K562 (cell line): Measurements from ENCODE around the gene PPP2R3B. TPM values are rescaled to one million over a fixed set of nuclear protein-coding genes. Genes with fewer than 3 reads are reported as not detected.

ENCODE experiments used
- ATAC-seq: fragments of 200-7000 bp; cut with Tn5 transposase; 3 replicates; pipeline ENCODE4 v1.9.1; 2020; ENCODE audit warnings: moderate library complexity
- BruUV-seq: library from RNA; stranded (reverse); fragments of 400-500 nt; replicated peaks from 2 replicates; lab custom pipeline; 2021; lab: Mats Ljungman, UMichigan
- CTCF ChIA-PET: fragments of 300-600 bp; formaldehyde crosslinking; extraction: SDS; loops from one replicate; lab custom pipeline; 2021; ENCODE audit warnings: low intra/inter-chr PET ratio; lab: Yijun Ruan, JAX
- POLR2A ChIA-PET: fragments of 300-600, 350-650 bp; sonication (Branson Sonifier 250); formaldehyde crosslinking; extraction: SDS; loops from one replicate; lab custom pipeline; 2021; ENCODE audit warnings: antibody characterized with exemption, inconsistent platforms; lab: Yijun Ruan, JAX
- DNase-seq, 4 experiments: peaks; one replicate each; pipeline versions ENCODE4 v3.0.0 to v3.0.0-alpha.2; 2011 to 2018; ENCODE audit warnings: low spot score in 3 of 4, mixed read lengths in 3 of 4; ENCODE audit errors: extremely low read depth in 1 of 4
- FAIRE-seq: peaks from 2 replicates; lab custom pipeline; 2011; peaks lifted over from hg19 to GRCh38; lab: Jason Lieb, UNC
- H2AFZ ChIP-seq: 2 replicates; pipeline ENCODE4 v1.6.0; 2011; ENCODE audit warnings: low read depth, low read length, control low read depth, inconsistent platforms
- H3K27ac ChIP-seq: fragments of 200-600 bp; 3 replicates; pipeline ENCODE4 v1.8.0; 2011; ENCODE audit warnings: low read depth, mild to moderate bottlenecking, control low read depth, inconsistent platforms, low read length, moderate library complexity, mixed read lengths; ENCODE audit errors: extremely low read depth
- H3K27me3 ChIP-seq, 2 experiments: fragments of 300-600 bp in 1 of 2; 2 replicates in 1 of 2; 3 replicates in 1 of 2; pipeline versions ENCODE4 v1.6.0 to v1.8.0; 2011; ENCODE audit warnings: inconsistent platforms in 2 of 2, low read length in 2 of 2, mild to moderate bottlenecking in 1 of 2, mixed read lengths in 1 of 2, moderate library complexity in 1 of 2; ENCODE audit not compliant: control insufficient read depth in 2 of 2, insufficient read depth in 2 of 2
- H3K36me3 ChIP-seq: fragments of 300-600 bp; 3 replicates; pipeline ENCODE4 v1.8.0; 2011; ENCODE audit warnings: mild to moderate bottlenecking, low read length, inconsistent platforms; ENCODE audit not compliant: control insufficient read depth, insufficient read depth
- H3K4me1 ChIP-seq, 2 experiments: fragments of 200-600 bp in 1 of 2; replicated peaks in 1 of 2; 2 replicates in 1 of 2; 3 replicates in 1 of 2; pipeline versions ENCODE4 v1.5.1 to v1.8.0; 2011; ENCODE audit warnings: inconsistent platforms in 2 of 2, low read length in 2 of 2, mild to moderate bottlenecking in 1 of 2, mixed read lengths in 1 of 2, moderate library complexity in 1 of 2; ENCODE audit not compliant: control insufficient read depth in 2 of 2, insufficient read depth in 2 of 2
- H3K4me2 ChIP-seq: 2 replicates; pipeline ENCODE4 v1.6.1; 2011; ENCODE audit warnings: low read length, control low read depth, inconsistent platforms, mixed read lengths; ENCODE audit not compliant: insufficient read depth
- H3K4me3 ChIP-seq: fragments of 200-600 bp; sonication (generic), shearing (Covaris generic); 2 replicates; pipeline ENCODE4 v1.5.1; 2016; ENCODE audit warnings: control low read depth, inconsistent platforms
- H3K79me2 ChIP-seq: fragments of 200-600 bp; 3 replicates; pipeline ENCODE4 v1.8.0; 2011; ENCODE audit warnings: low read length, inconsistent platforms; ENCODE audit not compliant: control insufficient read depth, insufficient read depth
- H3K9ac ChIP-seq, 2 experiments: 2 replicates each; pipeline versions ENCODE4 v1.6.0 to v1.6.1; 2011; ENCODE audit warnings: low read depth in 2 of 2, low read length in 2 of 2, control low read depth in 1 of 2, inconsistent platforms in 1 of 2, mild to moderate bottlenecking in 1 of 2, mixed read lengths in 1 of 2; ENCODE audit not compliant: insufficient read depth in 1 of 2
- H3K9me1 ChIP-seq: one replicate; pipeline ENCODE4 v1.6.0; 2011; ENCODE audit warnings: inconsistent platforms, mild to moderate bottlenecking, low read length, moderate library complexity; ENCODE audit not compliant: control insufficient read depth, insufficient read depth
- H3K9me3 ChIP-seq: replicated peaks from 2 replicates; pipeline ENCODE4 v1.5.1; 2011; ENCODE audit warnings: low read depth, low read length, inconsistent platforms; ENCODE audit not compliant: control insufficient read depth, insufficient read depth
- H4K20me1 ChIP-seq: replicated peaks from 2 replicates; pipeline ENCODE4 v1.6.1; 2011; ENCODE audit warnings: low read length, inconsistent platforms, mixed read lengths; ENCODE audit not compliant: control insufficient read depth, insufficient read depth
- ARID2 ChIP-seq: fragments of 450-650 bp; IDR thresholded peaks from 2 replicates; pipeline ENCODE4 v1.6.1; 2017; ENCODE audit warnings: antibody characterized with exemption, mild to moderate bottlenecking
- FOXM1 ChIP-seq, 2 experiments: fragments of 450-650 bp in 1 of 2; sonication (generic) in 1 of 2; formaldehyde crosslinking in 1 of 2; IDR thresholded peaks; 2 replicates each; pipeline versions ENCODE4 v1.6.1 to v1.9.0; 2017 to 2022; ENCODE audit warnings: low read depth in 2 of 2, mild to moderate bottlenecking in 2 of 2, missing genetic modification reagents in 1 of 2, moderate library complexity in 1 of 2
- KDM1A ChIP-seq, 2 experiments: fragments of 450-650 bp; IDR thresholded peaks; 2 replicates each; pipeline ENCODE4 v1.6.1; 2016; ENCODE audit warnings: mild to moderate bottlenecking in 2 of 2
- NFIX ChIP-seq: fragments of 250-450 bp; sonication (Bioruptor Pico); IDR thresholded peaks from 2 replicates; pipeline ENCODE4 v1.4.0; 2020; ENCODE audit warnings: low read depth, mild to moderate bottlenecking, moderate library complexity
- PHF20 ChIP-seq: fragments of 450-650 bp; IDR thresholded peaks from 2 replicates; pipeline ENCODE4 v1.6.1; 2018; ENCODE audit not compliant: partially characterized antibody
- ZNF277 ChIP-seq: fragments of 250-450 bp; sonication (Bioruptor Pico); IDR thresholded peaks from 2 replicates; pipeline ENCODE4 v1.8.0; 2022; ENCODE audit warnings: inconsistent platforms, mild to moderate bottlenecking, moderate library complexity, borderline replicate concordance
- WGBS: fragments of 100-300 bp; shearing (Covaris generic); methylation state at CpG from one replicate; pipeline ENCODE4 v1.1.6; 2016; ENCODE audit warnings: low coverage, mixed read lengths; ENCODE audit not compliant: insufficient coverage; ENCODE audit errors: missing lambda C conversion rate; 5-methylcytosine and 5-hydroxymethylcytosine counted together
- in situ Hi-C: fragments of 300-500 bp; cut with MboI; formaldehyde crosslinking; loops from 4 replicates; pipeline ENCODE4 v1.15.0; 2018; ENCODE audit warnings: inconsistent platforms, mixed read lengths
- intact Hi-C: fragments of 100-400 bp; cut with micrococcal nuclease; formaldehyde crosslinking; loops from 2 replicates; pipeline ENCODE4 v1.14.2; 2022
- polyA plus RNA-seq, 8 experiments: library from polyadenylated mRNA; depleted of rRNA in 4 of 8; stranded (reverse) in 5 of 8; unstranded in 3 of 8; fragments of >200 nt; fragmentation: Nextera tagmentation in 2 of 8; fragmentation: Illumina TruSeq in 1 of 8; extraction: Ambion mirVana in 2 of 8; extraction: Trizol in 1 of 8; gene quantifications; 2 replicates each; pipeline versions ENCODE4 v1.2.1 to v1.2.3, GENCODE V29; 2011 to 2014; ENCODE audit warnings: inconsistent platforms in 1 of 8, missing spikeins in 1 of 8
- total RNA-seq, 7 experiments: library from RNA; depleted of rRNA in 6 of 7; stranded (reverse); fragments of >200 nt in 6 of 7; fragmentation: Illumina TruSeq in 2 of 7; extraction: Trizol in 2 of 7; gene quantifications; 2 replicates each; pipeline versions ENCODE4 v1.2.1 to v1.2.3, GENCODE V29; 2011 to 2021; ENCODE audit warnings: low replicate concordance in 1 of 7

Gene PPP2R3B
- total and polyA plus RNA-seq, 9 of the 15 experiments (the other 6 are each of a cell fraction or from before 2014, with no cell fraction given) = 0.04 to 18.2 (median 8.2) TPM; not detected in 1

GRCh38 chrX:300334-300733 is 86.4 kb downstream of the PPP2R3B start:
- Histone ChIP-seq H3K79me2 (no peaks in the 10 kb centered on the region), H2AFZ (no peak overlapping the region), H3K4me3 (no peak overlapping the region)
- TF ChIP-seq FOXM1 (IDR thresholded peaks at IDR 0.05; ENCODE audit: low read depth) = no peak
- no peak for TF ChIP-seq FOXM1 (CRISPR knock-in tag; IDR thresholded peaks at IDR 0.05; ENCODE audit: low read depth)
- 0 out of 2 replicates have a peak, but pooled peaks have one; percentile 20 for TF ChIP-seq ZNF277 (CRISPR knock-in tag)
- TF ChIP-seq KDM1A (IDR thresholded peaks at IDR 0.05) = peak in 1 of 2 experiments; percentile 90; a peak in 2 of 4 replicates
- peak; percentile 6; the same call in 1 of the 2 replicates for TF ChIP-seq NFIX (CRISPR knock-in tag)
- TF ChIP-seq ARID2 = peak; percentile 55; the same call in 1 of the 2 replicates
- TF ChIP-seq PHF20 = peak; percentile 30
- TF ChIP-seq, all 486 proteins: peak for 5
- Histone ChIP-seq H3K9me3 (no peaks in the 10 kb centered on the region), H3K9ac (no peak overlapping the region), H3K9me1 (no peaks in the 10 kb centered on the region), H3K36me3 (peaks cover 51% of the 10 kb centered on the region; the same call in 2 of the 3 replicates), H3K27me3 (no peaks in the 10 kb centered on the region), H3K4me1 (no peaks in the 10 kb centered on the region), H3K27ac (no peak overlapping the region), H4K20me1 (no peaks in the 10 kb centered on the region), H3K4me2 (no peak overlapping the region)
- 96% methylated on average over 8 of the region's 8 CpGs for WGBS
- BruUV-seq = no TSS peak
- ATAC-seq = no peak
- POLR2A ChIA-PET = no interaction called here
- no peak for FAIRE-seq
- in situ Hi-C loops = no loop called here
- CTCF ChIA-PET = no interaction called here
- intact Hi-C loops = no loop called here
- DNase-seq = no peak
